Stomach (tissue), 4 donors: ENCODE results near the gene LAMC2.

Experiments used
- CTCF ChIP-seq, 7 experiments: fragments of 450-650 bp in 4 of 7; fragments of 200-600 bp in 3 of 7; sonication (generic) in 3 of 7; IDR thresholded peaks; one replicate each; pipeline ENCODE4 v1.5.1; 2016 to 2019; ENCODE audit warnings: antibody characterized with exemption in 7 of 7, control low read depth in 2 of 7, mild to moderate bottlenecking in 1 of 7
- EP300 ChIP-seq: sonication (generic); formaldehyde crosslinking; IDR thresholded peaks from one replicate; pipeline ENCODE4 v1.6.1; 2017; ENCODE audit warnings: antibody characterized with exemption
- POLR2A ChIP-seq, 4 donors: fragments of 450-650 bp; IDR thresholded peaks; one replicate each; pipeline ENCODE4 v1.6.1; 2016; ENCODE audit warnings: antibody characterized with exemption in 4 of 4, control low read depth in 2 of 4, mild to moderate bottlenecking in 1 of 4, moderate library complexity in 1 of 4
- POLR2AphosphoS5 ChIP-seq, 3 donors: sonication (generic); formaldehyde crosslinking; IDR thresholded peaks; one replicate each; pipeline ENCODE4 v1.6.1; 2016; ENCODE audit warnings: antibody characterized with exemption in 3 of 3

GRCh38 chr1:183194527-183195141, 8.6 kb downstream of the LAMC2 start:
- no peak for TF ChIP-seq CTCF (IDR thresholded peaks at IDR 0.05)
- no peak for TF ChIP-seq POLR2AphosphoS5 (IDR thresholded peaks at IDR 0.05)
- no peak for TF ChIP-seq POLR2A (IDR thresholded peaks at IDR 0.05)
- no peak for TF ChIP-seq EP300
